Spleen (tissue), 11 donors: ENCODE results near the gene DHRSX. TPM values are rescaled to one million over a fixed set of nuclear protein-coding genes. Genes with fewer than 3 reads are reported as not detected.
A peak's percentile ranks its signal among the peaks of the same experiment; 100 is the strongest.

Source experiments
- DNase-seq: peaks from one replicate; pipeline ENCODE4 v3.0.0-alpha.2; 2020
- H3K27ac ChIP-seq, 8 donors: fragments of 200-600 bp; sonication (generic) in 7 of 8; 1 replicate in 4 of 8; 2 replicates in 4 of 8; pipeline versions ENCODE4 v1.5.0 to v1.8.0; 2016 to 2021; ENCODE audit warnings: inconsistent platforms in 4 of 8, mild to moderate bottlenecking in 4 of 8, moderate library complexity in 1 of 8
- H3K27me3 ChIP-seq, 7 donors: fragments of 200-600 bp; sonication (generic) in 6 of 7; replicated peaks in 1 of 7; 1 replicate in 4 of 7; 2 replicates in 3 of 7; pipeline versions ENCODE4 v1.5.0 to v1.8.0; 2016 to 2021; ENCODE audit warnings: inconsistent platforms in 3 of 7, mild to moderate bottlenecking in 1 of 7
- H3K36me3 ChIP-seq, 6 donors: fragments of 200-600 bp; sonication (generic) in 5 of 6; 1 replicate in 4 of 6; 2 replicates in 2 of 6; pipeline versions ENCODE4 v1.5.0 to v1.8.0; 2016 to 2021; ENCODE audit warnings: inconsistent platforms in 2 of 6
- H3K4me1 ChIP-seq, 6 donors: fragments of 200-600 bp; sonication (generic) in 5 of 6; 1 replicate in 3 of 6; 2 replicates in 3 of 6; pipeline versions ENCODE4 v1.5.0 to v1.8.0; 2016 to 2021; ENCODE audit warnings: inconsistent platforms in 3 of 6
- H3K4me3 ChIP-seq, 8 donors: fragments of 200-600 bp; sonication (generic) in 7 of 8; 1 replicate in 4 of 8; 2 replicates in 4 of 8; pipeline versions ENCODE4 v1.5.0 to v1.8.0; 2016 to 2021; ENCODE audit warnings: inconsistent platforms in 4 of 8, mild to moderate bottlenecking in 4 of 8, moderate library complexity in 2 of 8
- H3K9me3 ChIP-seq, 8 donors: fragments of 200-600 bp; sonication (generic) in 7 of 8; 1 replicate in 4 of 8; 2 replicates in 4 of 8; pipeline versions ENCODE4 v1.5.0 to v1.8.0; 2016 to 2021; ENCODE audit warnings: inconsistent platforms in 4 of 8
- POLR2A ChIP-seq, 3 donors: fragments of 450-650 bp; IDR thresholded peaks; one replicate each; pipeline ENCODE4 v1.5.1; 2017; ENCODE audit warnings: antibody characterized with exemption in 3 of 3, mild to moderate bottlenecking in 1 of 3
- POLR2AphosphoS5 ChIP-seq, 3 donors: sonication (generic); formaldehyde crosslinking; IDR thresholded peaks; one replicate each; pipeline ENCODE4 v1.5.1; 2017; ENCODE audit warnings: antibody characterized with exemption in 3 of 3
- WGBS, 5 donors: extraction: QIAGEN DNeasy Blood & Tissue Kit in 3 of 5; methylation state at CpG; one replicate each; pipeline versions ENCODE4 v1.1.5 to v1.1.7; 2013 to 2018; 5-methylcytosine and 5-hydroxymethylcytosine counted together
- intact Hi-C: fragments of 100-400 bp; cut with DNase I; formaldehyde crosslinking; loops from one replicate; pipeline ENCODE4 v1.15.0; 2023; ENCODE audit warnings: low total_unique reads
- polyA plus RNA-seq, 3 donors: library from polyadenylated mRNA; stranded (reverse); fragments of 200-250 nt; gene quantifications; one replicate each; pipeline ENCODE4 v1.2.1, GENCODE V29; 2013
- total RNA-seq, 7 donors: library from RNA; depleted of rRNA in 3 of 7; stranded (reverse); fragments of >200 nt in 3 of 7; fragmentation: NEBNext Ultra II Directional in 4 of 7; extraction: Animal tissue kit (Norgen Biotek cat#: 25700) in 4 of 7; gene quantifications; one replicate each; pipeline versions ENCODE4 v1.1.0 to v1.2.1, GENCODE V29; 2016 to 2021
- TF ChIP-seq, protein P1 (sequence below), 11 experiments: fragments of 200-600 bp in 7 of 11; fragments of 450-650 bp in 4 of 11; sonication (generic) in 4 of 11; IDR thresholded peaks in 8 of 11; conservative IDR thresholded peaks in 3 of 11; 1 replicate in 7 of 11; 2 replicates in 4 of 11; pipeline versions ENCODE4 v1.4.0 to v1.8.0; 2016 to 2021; ENCODE audit warnings: antibody characterized with exemption in 11 of 11, inconsistent platforms in 4 of 11, mild to moderate bottlenecking in 1 of 11
- donor health status: healthy with polysubstance abuse.
- donor health status: DM: no; HTN: no; CAD: no; lungs with moderate emphysema.
- donor health status: DM: no; HTN: no; CAD: no.
- donor health status: Bipolar disorder and iron deficiency.
- donor health status: healthy.
- donor health status: DM: no; HTN: no; CAD: no.
- donor health status: DM: yes; HTN: yes; CAD: no.

Gene DHRSX
- total and polyA plus RNA-seq, 10 donors = 5.5 to 29.6 (median 23.2) TPM

DNA sequence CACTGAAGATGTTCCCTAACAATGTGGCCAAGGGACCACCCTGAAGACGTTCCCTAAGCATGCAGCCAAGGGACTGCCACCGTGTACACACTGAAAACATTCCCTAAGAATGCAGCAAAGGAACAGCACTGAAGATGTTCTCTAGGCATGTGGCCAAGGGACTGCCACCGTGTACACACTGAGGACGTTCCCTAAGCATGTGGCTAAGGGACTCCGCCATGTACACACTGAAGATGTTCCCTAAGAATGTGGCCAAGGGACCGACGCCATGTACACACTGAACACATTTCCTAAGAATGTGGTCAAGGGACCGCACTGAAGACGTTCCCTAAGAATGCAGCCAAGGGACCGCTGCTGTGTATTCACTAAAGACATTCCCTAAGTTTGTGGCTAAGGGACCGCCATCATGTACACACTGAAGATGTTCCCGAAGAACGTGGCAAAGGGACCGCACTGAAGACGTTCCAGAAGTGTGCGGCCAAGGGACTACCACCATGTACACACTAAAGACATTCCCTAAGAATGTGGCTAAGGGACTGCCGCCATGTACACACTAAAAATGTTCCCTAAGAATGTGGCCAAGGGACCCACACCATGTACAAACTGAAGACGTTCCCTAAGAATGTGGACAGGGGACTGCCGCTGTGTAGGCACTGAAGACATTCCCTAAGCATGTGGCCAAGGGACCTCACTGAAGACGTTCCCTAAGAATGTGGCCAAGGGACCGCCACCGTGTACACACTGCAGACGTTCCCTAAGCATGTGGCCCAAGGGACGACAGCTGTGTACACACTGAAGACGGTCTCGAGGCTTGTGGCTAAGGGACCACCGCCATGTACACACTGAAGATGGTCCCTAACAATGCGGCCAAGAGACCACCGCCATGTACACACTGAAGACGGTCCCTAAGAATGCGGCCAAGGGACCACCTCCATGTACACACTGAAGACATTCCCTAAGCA is 54.8 kb downstream of the DHRSX start:
- Histone ChIP-seq H3K4me3 (no peak overlapping the region), H3K9me3 (peaks cover 0 to 5% (median 0%) of the 10 kb centered on the region in 8 donors), H3K27ac (no peak overlapping the region), H3K36me3 (peaks cover 0 to 20% (median 4%) of the 10 kb centered on the region in 6 donors), H3K4me1 (no peaks in the 10 kb centered on the region), H3K27me3 (no peaks in the 10 kb centered on the region)
- intact Hi-C loops = no loop called here
- peak; percentile 32 for DNase-seq
- 93 to 98% (median 97%) methylated on average over 31 of the region's 31 CpGs for WGBS, 5 donors
- TF ChIP-seq POLR2A (IDR thresholded peaks at IDR 0.05) = no peak
- TF ChIP-seq, protein P1, sequence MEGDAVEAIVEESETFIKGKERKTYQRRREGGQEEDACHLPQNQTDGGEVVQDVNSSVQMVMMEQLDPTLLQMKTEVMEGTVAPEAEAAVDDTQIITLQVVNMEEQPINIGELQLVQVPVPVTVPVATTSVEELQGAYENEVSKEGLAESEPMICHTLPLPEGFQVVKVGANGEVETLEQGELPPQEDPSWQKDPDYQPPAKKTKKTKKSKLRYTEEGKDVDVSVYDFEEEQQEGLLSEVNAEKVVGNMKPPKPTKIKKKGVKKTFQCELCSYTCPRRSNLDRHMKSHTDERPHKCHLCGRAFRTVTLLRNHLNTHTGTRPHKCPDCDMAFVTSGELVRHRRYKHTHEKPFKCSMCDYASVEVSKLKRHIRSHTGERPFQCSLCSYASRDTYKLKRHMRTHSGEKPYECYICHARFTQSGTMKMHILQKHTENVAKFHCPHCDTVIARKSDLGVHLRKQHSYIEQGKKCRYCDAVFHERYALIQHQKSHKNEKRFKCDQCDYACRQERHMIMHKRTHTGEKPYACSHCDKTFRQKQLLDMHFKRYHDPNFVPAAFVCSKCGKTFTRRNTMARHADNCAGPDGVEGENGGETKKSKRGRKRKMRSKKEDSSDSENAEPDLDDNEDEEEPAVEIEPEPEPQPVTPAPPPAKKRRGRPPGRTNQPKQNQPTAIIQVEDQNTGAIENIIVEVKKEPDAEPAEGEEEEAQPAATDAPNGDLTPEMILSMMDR (IDR thresholded peaks at IDR 0.05 in 8 of 11, conservative IDR thresholded peaks at IDR 0.05 in 3 of 11) = no peak
- no peak for TF ChIP-seq POLR2AphosphoS5 (IDR thresholded peaks at IDR 0.05)

DNA sequence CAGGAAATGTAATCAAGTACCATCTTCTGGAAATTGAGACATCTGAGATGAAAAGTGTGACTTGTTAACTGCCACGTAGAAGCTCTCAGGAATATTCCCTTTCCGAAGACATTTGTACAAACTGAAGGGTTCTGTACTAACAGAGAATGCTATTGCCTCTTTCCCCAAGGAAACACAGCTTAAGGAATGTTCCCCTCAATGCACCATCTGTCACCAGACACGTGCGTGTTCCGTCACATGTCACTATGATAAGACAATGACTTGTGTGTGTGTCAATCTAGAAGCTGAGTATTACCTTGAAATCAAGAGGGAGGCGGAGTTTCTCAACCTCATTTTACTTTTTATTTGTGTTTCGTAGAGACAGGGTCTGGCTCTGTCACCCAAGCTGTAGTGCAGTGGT is 58.1 kb downstream of the DHRSX start:
- WGBS, 5 donors = 87 to 93% (median 90%) methylated on average over 7 of the region's 7 CpGs

DNA sequence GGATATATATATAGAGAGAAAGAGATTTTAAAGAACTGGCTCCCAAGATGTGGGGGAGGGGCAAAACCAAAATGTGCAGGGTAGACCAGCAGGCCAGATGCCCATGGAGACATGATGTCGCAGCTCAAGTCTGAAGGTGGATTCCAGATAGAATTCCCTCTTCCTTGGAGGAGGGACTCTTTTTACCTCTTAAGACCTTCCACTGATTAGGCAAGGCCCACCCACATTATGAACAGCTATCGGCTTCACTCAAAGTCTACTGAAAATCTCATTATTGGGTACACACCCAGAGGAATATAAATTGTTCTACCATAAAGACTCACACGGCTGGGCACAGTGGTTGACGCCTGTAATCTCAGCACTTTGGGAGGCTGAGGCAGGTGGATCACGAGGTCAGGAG is 59.3 kb downstream of the DHRSX start:
- no peak overlapping the region for H3K4me3 ChIP-seq
- no peaks in the 10 kb centered on the region for H3K4me1 ChIP-seq
- H3K27me3 ChIP-seq = no peaks in the 10 kb centered on the region
- WGBS, 5 donors = 93 to 97% (median 95%) methylated on average over 5 of the region's 5 CpGs
- DNase-seq = no peak
- H3K36me3 ChIP-seq = peaks cover 0 to 36% (median 13%) of the 10 kb centered on the region in 6 donors
- intact Hi-C loops = no loop called here
- no peak for TF ChIP-seq POLR2A (IDR thresholded peaks at IDR 0.05)
- TF ChIP-seq, protein P1 (IDR thresholded peaks at IDR 0.05 in 8 of 11, conservative IDR thresholded peaks at IDR 0.05 in 3 of 11) = no peak
- no peak for TF ChIP-seq POLR2AphosphoS5 (IDR thresholded peaks at IDR 0.05)
- peaks cover 0 to 12% (median 2%) of the 10 kb centered on the region in 8 donors for H3K9me3 ChIP-seq
- no peak overlapping the region for H3K27ac ChIP-seq

More for the DNA sequence above, 58.1 kb downstream of the DHRSX start:
- Histone ChIP-seq H3K4me1 (no peaks in the 10 kb centered on the region), H3K4me3 (no peak overlapping the region), H3K27ac (no peak overlapping the region), H3K27me3 (no peaks in the 10 kb centered on the region), H3K9me3 (peaks cover 0 to 12% (median 5%) of the 10 kb centered on the region in 8 donors), H3K36me3 (peaks cover 0 to 38% (median 13%) of the 10 kb centered on the region in 6 donors)
- intact Hi-C loops = no loop called here
- TF ChIP-seq, protein P1 (IDR thresholded peaks at IDR 0.05 in 8 of 11, conservative IDR thresholded peaks at IDR 0.05 in 3 of 11) = no peak
- TF ChIP-seq POLR2A (IDR thresholded peaks at IDR 0.05) = no peak
- no peak for TF ChIP-seq POLR2AphosphoS5 (IDR thresholded peaks at IDR 0.05)
- DNase-seq = no peak

DNA sequence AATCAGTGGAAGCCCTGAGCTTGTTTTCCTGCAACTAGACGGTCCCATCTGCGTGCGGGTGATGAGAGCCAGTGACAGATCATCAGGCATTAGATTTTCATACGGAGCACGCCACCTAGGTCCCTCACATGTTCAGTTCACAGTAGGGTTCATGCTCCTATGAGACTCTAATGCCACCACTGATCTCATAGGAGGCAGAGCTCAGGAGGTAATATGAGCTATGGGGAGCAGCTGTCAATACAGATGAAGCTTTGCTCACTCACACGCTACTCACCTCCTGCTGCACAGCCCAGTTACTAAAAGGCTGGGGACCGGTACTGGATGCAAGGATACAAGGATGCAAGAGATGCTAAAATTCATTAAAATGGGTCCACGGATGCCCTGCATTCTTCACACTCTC is 61.2 kb downstream of the DHRSX start:
- WGBS, 5 donors = 84 to 95% (median 88%) methylated on average over 8 of the region's 8 CpGs
- no peak overlapping the region for H3K4me3 ChIP-seq
- no peak for DNase-seq
- no peaks in the 10 kb centered on the region for H3K4me1 ChIP-seq
- no peaks in the 10 kb centered on the region for H3K27me3 ChIP-seq
- TF ChIP-seq POLR2AphosphoS5 (IDR thresholded peaks at IDR 0.05) = no peak
- intact Hi-C loops = no loop called here
- H3K9me3 ChIP-seq = peaks cover 0 to 12% (median 2%) of the 10 kb centered on the region in 8 donors
- H3K36me3 ChIP-seq = peaks cover 0 to 45% (median 13%) of the 10 kb centered on the region in 6 donors
- H3K27ac ChIP-seq = no peak overlapping the region
